GM06990 (cell line): ENCODE results near the gene KSR2.

Experiments used
- DNase-seq: peaks from one replicate; pipeline ENCODE4 v3.0.0-alpha.2; 2011; ENCODE audit not compliant: insufficient read length; ENCODE audit errors: extremely low read depth
- H3K27me3 ChIP-seq: replicated peaks from 2 replicates; pipeline ENCODE4 v1.6.0; 2011; ENCODE audit warnings: low read length; ENCODE audit not compliant: control insufficient read depth, insufficient read depth
- H3K36me3 ChIP-seq: 2 replicates; pipeline ENCODE4 v1.5.1; 2011; ENCODE audit warnings: low read length; ENCODE audit not compliant: control insufficient read depth, insufficient read depth
- H3K4me3 ChIP-seq: replicated peaks from 2 replicates; pipeline ENCODE4 v1.5.1; 2011; ENCODE audit warnings: low read depth, mild to moderate bottlenecking, control low read depth, low read length
- TF ChIP-seq, protein P1 (sequence below): IDR thresholded peaks from 2 replicates; pipeline ENCODE4 v1.5.1; 2011; ENCODE audit warnings: low read length, control low read depth, mild to moderate bottlenecking, inconsistent platforms; ENCODE audit not compliant: insufficient read depth, poor library complexity, severe bottlenecking

Gene KSR2

DNA sequence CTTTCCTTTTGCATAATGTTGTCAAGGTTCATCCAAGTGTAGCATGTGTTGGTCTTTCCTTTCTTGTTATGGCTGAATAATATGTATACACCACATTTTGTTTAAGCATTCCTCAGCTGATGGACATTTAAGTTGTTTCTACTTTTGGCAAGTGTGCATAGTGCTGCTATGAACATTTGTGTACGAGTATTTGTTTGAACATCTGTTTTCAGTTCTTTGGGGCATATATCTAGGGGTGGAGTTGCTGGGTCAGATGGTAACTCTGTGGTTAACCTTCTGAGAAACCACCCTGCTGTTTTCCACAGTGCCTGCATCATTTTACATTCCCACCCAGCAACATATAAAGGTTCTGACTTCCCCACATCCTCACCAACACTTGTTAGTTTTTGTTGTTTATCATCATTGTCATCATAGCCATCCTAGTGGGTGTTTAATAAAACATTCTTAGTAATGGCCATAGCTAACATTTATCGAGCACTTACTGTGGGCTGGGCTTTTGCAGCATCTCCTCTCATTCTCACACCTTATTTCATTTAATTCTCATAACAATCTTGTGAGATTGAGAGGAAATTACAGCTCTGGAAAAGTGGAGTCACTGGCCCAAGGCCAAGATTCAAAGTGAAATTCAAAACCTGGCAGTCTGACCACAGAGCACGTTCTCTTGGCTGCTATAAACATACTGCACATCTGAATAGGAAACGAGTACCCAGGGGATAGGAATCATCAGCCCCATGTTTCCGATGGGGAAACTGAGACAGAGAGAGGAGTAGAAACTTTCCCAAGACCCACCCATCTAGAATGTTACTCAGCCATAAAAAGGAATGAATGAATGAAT lies 193.6 kb downstream of the KSR2 start:
- Histone ChIP-seq H3K27me3 (no peaks in the 10 kb centered on the region; the same call in 1 of the 2 replicates), H3K36me3 (no peaks in the 10 kb centered on the region), H3K4me3 (no peak overlapping the region)
- TF ChIP-seq, protein P1, sequence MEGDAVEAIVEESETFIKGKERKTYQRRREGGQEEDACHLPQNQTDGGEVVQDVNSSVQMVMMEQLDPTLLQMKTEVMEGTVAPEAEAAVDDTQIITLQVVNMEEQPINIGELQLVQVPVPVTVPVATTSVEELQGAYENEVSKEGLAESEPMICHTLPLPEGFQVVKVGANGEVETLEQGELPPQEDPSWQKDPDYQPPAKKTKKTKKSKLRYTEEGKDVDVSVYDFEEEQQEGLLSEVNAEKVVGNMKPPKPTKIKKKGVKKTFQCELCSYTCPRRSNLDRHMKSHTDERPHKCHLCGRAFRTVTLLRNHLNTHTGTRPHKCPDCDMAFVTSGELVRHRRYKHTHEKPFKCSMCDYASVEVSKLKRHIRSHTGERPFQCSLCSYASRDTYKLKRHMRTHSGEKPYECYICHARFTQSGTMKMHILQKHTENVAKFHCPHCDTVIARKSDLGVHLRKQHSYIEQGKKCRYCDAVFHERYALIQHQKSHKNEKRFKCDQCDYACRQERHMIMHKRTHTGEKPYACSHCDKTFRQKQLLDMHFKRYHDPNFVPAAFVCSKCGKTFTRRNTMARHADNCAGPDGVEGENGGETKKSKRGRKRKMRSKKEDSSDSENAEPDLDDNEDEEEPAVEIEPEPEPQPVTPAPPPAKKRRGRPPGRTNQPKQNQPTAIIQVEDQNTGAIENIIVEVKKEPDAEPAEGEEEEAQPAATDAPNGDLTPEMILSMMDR: no peak
- no peak for DNase-seq

GRCh38 chr12:117768860-117769259 lies 199.9 kb downstream of the KSR2 start:
- DNase-seq: no peak
- H3K27me3 ChIP-seq: no peaks in the 10 kb centered on the region
- H3K36me3 ChIP-seq: no peaks in the 10 kb centered on the region

GRCh38 chr12:117766008-117766407 lies 202.8 kb downstream of the KSR2 start:
- DNase-seq: no peak
- H3K27me3 ChIP-seq: no peaks in the 10 kb centered on the region
- no peaks in the 10 kb centered on the region for H3K36me3 ChIP-seq
- TF ChIP-seq, protein P1: no peak
- no peak overlapping the region for H3K4me3 ChIP-seq

More at GRCh38 chr12:117768860-117769259, 199.9 kb downstream of the KSR2 start:
- H3K4me3 ChIP-seq: no peak overlapping the region
- TF ChIP-seq, protein P1: no peak

- Histone ChIP-seq H3K4me3 (no peak overlapping the region), H3K36me3 (no peaks in the 10 kb centered on the region), H3K27me3 (no peaks in the 10 kb centered on the region)
- DNase-seq: no peak
- TF ChIP-seq, protein P1: no peak
These were observed 206.6 kb downstream of the KSR2 start for GRCh38 chr12:117762143-117762542.

GRCh38 chr12:117761528-117762100 lies 207.2 kb downstream of the KSR2 start:
- H3K27me3 ChIP-seq: no peaks in the 10 kb centered on the region
- no peak for DNase-seq
- H3K4me3 ChIP-seq: no peak overlapping the region
- TF ChIP-seq, protein P1: no peak
- H3K36me3 ChIP-seq: no peaks in the 10 kb centered on the region
